Osteoblast (primary cell): Measurements from ENCODE around the gene L3MBTL3. TPM values are rescaled to one million over a fixed set of nuclear protein-coding genes. Genes with fewer than 3 reads are reported as not detected.

Experiments
- DNase-seq: peaks from one replicate; pipeline ENCODE4 v3.0.0; 2011; ENCODE audit warnings: low spot score, mixed read lengths; ENCODE audit not compliant: insufficient read length; ENCODE audit errors: missing footprints
- H2AFZ ChIP-seq: 2 replicates; pipeline ENCODE4 v1.6.0; 2011; ENCODE audit warnings: mild to moderate bottlenecking, low read length
- H3K27ac ChIP-seq: 2 replicates; pipeline ENCODE4 v1.5.1; 2011; ENCODE audit warnings: mild to moderate bottlenecking, low read depth, low read length, moderate library complexity
- H3K27me3 ChIP-seq: 2 replicates; pipeline ENCODE4 v1.6.0; 2012; ENCODE audit warnings: mild to moderate bottlenecking, control low read depth, inconsistent platforms, low read length, moderate library complexity; ENCODE audit not compliant: insufficient read depth
- H3K36me3 ChIP-seq: 2 replicates; pipeline ENCODE4 v1.5.1; 2011; ENCODE audit warnings: mild to moderate bottlenecking, low read length, control low read depth, moderate library complexity; ENCODE audit not compliant: insufficient read depth
- H3K4me1 ChIP-seq: 2 replicates; pipeline ENCODE4 v1.5.1; 2011; ENCODE audit warnings: mild to moderate bottlenecking, low read length, control low read depth, moderate library complexity; ENCODE audit not compliant: insufficient read depth
- H3K4me2 ChIP-seq: 2 replicates; pipeline ENCODE4 v1.6.0; 2011; ENCODE audit warnings: mild to moderate bottlenecking, low read length; ENCODE audit not compliant: insufficient read depth
- H3K4me3 ChIP-seq: fragments of 200-600 bp; sonication (generic); 3 replicates; pipeline ENCODE4 v1.5.1; 2012; ENCODE audit warnings: mild to moderate bottlenecking, low read length, inconsistent platforms; ENCODE audit not compliant: insufficient read depth
- H3K79me2 ChIP-seq: 2 replicates; pipeline ENCODE4 v1.6.0; 2012; ENCODE audit warnings: mild to moderate bottlenecking, low read length, control low read depth, inconsistent platforms; ENCODE audit not compliant: insufficient read depth
- H3K9me3 ChIP-seq: 2 replicates; pipeline ENCODE4 v1.5.1; 2011; ENCODE audit warnings: low read depth, low read length, control low read depth
- H4K20me1 ChIP-seq: 2 replicates; pipeline ENCODE4 v1.6.0; 2012; ENCODE audit warnings: mild to moderate bottlenecking, low read length, control low read depth; ENCODE audit not compliant: insufficient read depth
- total RNA-seq: library from RNA; depleted of rRNA; stranded (reverse); fragments of >200 nt; gene quantifications from 2 replicates; pipeline ENCODE4 v1.2.3, GENCODE V29; 2012
- TF ChIP-seq, protein P1 (sequence below): IDR thresholded peaks from 2 replicates; pipeline ENCODE4 v1.5.1; 2011; ENCODE audit warnings: mild to moderate bottlenecking, low read depth, low read length, moderate library complexity; ENCODE audit errors: extremely low read depth

The L3MBTL3 gene
- total RNA-seq, 1 donor, result 8.7 TPM

DNA sequence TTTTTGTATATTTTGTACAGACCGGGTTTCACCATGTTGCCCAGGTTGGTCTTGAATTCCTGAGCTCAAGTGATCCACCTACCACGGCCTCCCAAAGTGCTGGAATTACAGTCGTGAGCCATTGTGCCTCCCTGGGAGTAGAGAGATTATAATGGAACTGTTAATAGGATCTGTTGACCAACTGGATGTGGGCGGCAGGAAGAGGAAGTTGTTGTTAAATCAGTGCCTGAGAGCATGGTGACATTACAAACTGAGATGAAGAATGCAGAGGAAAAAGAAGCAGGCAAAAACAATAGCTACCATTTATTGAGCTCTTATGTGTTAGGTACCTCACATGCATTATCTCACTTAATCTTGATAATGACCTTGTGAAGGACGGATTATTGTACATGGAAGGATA, 9.2 kb upstream of the L3MBTL3 start:
- Histone ChIP-seq H3K27ac (no peak overlapping the region), H3K4me2 (no peak overlapping the region), H3K27me3 (no peaks in the 10 kb centered on the region), H4K20me1 (no peaks in the 10 kb centered on the region), H3K9me3 (no peaks in the 10 kb centered on the region), H2AFZ (no peak overlapping the region), H3K79me2 (no peaks in the 10 kb centered on the region), H3K4me3 (no peak overlapping the region), H3K36me3 (no peaks in the 10 kb centered on the region), H3K4me1 (no peaks in the 10 kb centered on the region)
- DNase-seq, result no peak
- TF ChIP-seq, protein P1, sequence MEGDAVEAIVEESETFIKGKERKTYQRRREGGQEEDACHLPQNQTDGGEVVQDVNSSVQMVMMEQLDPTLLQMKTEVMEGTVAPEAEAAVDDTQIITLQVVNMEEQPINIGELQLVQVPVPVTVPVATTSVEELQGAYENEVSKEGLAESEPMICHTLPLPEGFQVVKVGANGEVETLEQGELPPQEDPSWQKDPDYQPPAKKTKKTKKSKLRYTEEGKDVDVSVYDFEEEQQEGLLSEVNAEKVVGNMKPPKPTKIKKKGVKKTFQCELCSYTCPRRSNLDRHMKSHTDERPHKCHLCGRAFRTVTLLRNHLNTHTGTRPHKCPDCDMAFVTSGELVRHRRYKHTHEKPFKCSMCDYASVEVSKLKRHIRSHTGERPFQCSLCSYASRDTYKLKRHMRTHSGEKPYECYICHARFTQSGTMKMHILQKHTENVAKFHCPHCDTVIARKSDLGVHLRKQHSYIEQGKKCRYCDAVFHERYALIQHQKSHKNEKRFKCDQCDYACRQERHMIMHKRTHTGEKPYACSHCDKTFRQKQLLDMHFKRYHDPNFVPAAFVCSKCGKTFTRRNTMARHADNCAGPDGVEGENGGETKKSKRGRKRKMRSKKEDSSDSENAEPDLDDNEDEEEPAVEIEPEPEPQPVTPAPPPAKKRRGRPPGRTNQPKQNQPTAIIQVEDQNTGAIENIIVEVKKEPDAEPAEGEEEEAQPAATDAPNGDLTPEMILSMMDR, result no peak

GRCh38 chr6:130010387-130010786, 8.0 kb upstream of the L3MBTL3 start:
- Histone ChIP-seq H3K27me3 (no peaks in the 10 kb centered on the region), H3K4me1 (no peaks in the 10 kb centered on the region), H3K9me3 (no peaks in the 10 kb centered on the region), H3K36me3 (no peaks in the 10 kb centered on the region), H3K4me2 (no peak overlapping the region), H3K27ac (no peak overlapping the region), H4K20me1 (no peaks in the 10 kb centered on the region), H2AFZ (no peak overlapping the region), H3K4me3 (no peak overlapping the region), H3K79me2 (no peaks in the 10 kb centered on the region)
- TF ChIP-seq, protein P1, result no peak
- DNase-seq, result no peak

DNA sequence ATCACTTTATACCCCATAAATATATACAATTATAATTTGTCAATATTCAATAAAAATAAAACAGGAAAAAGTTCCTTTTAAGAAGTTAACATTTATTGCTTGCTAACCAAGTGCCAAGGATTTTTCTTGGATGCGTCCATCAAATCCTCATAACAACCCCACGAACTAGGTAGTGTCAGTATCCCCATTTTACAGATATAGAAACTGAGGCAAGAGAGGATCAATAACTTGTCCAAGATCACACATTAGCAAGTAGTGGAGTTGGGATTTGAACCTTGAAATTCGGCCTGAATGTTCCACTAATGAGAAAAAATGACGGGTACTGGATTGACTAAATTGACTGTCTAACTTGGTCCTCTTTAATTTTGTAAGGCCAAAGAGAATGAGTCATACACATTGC, 5.7 kb upstream of the L3MBTL3 start:
- Histone ChIP-seq H2AFZ (no peak overlapping the region), H3K9me3 (no peaks in the 10 kb centered on the region), H3K79me2 (no peaks in the 10 kb centered on the region), H4K20me1 (no peaks in the 10 kb centered on the region), H3K4me3 (no peak overlapping the region), H3K36me3 (no peaks in the 10 kb centered on the region), H3K4me1 (no peaks in the 10 kb centered on the region), H3K27ac (no peak overlapping the region), H3K4me2 (no peak overlapping the region), H3K27me3 (no peaks in the 10 kb centered on the region)
- TF ChIP-seq, protein P1, result no peak
- DNase-seq, result no peak

- TF ChIP-seq, protein P1, result no peak
- no peaks in the 10 kb centered on the region for H3K36me3 ChIP-seq
- peaks cover 2% of the 10 kb centered on the region for H3K79me2 ChIP-seq
- no peaks in the 10 kb centered on the region for H3K9me3 ChIP-seq
- DNase-seq, result peak; percentile 65
- H3K4me2 ChIP-seq, result peak overlapping the region; percentile 96
- H4K20me1 ChIP-seq, result no peaks in the 10 kb centered on the region
- H3K27ac ChIP-seq, result peak overlapping the region; percentile 61
- H3K4me1 ChIP-seq, result peaks cover 5% of the 10 kb centered on the region
- H2AFZ ChIP-seq, result peak overlapping the region; percentile 98
- H3K27me3 ChIP-seq, result no peaks in the 10 kb centered on the region
- H3K4me3 ChIP-seq, result peak overlapping the region; percentile 90
Measured at GRCh38 chr6:130018744-130019325, 454 bp downstream of the L3MBTL3 start.
